GM23338 (cell line): ENCODE results near the gene MPRIP.

Experiments
- CREB1 ChIP-seq: fragments of 250-450 bp; sonication (Bioruptor Pico); IDR thresholded peaks from 2 replicates; pipeline ENCODE4 v1.5.0; 2020; ENCODE audit warnings: low read depth, mild to moderate bottlenecking, moderate library complexity
- CTCF ChIP-seq, 2 experiments: fragments of 200-600 bp in 1 of 2; sonication (generic) in 1 of 2; conservative IDR thresholded peaks; 2 replicates each; pipeline versions ENCODE4 v1.5.1 to v1.6.1; 2016 to 2017; ENCODE audit warnings: antibody characterized with exemption in 2 of 2, low read depth in 2 of 2, mild to moderate bottlenecking in 2 of 2, moderate library complexity in 1 of 2
- EZH2 ChIP-seq: fragments of 200-600 bp; sonication (generic); IDR thresholded peaks from one replicate; pipeline ENCODE4 v1.8.0; 2017; ENCODE audit warnings: antibody characterized with exemption, mild to moderate bottlenecking, low read depth; ENCODE audit not compliant: unreplicated experiment
- EZH2phosphoT487 ChIP-seq: fragments of 200-600 bp; sonication (generic); IDR thresholded peaks from one replicate; pipeline ENCODE4 v1.8.1; 2018; ENCODE audit warnings: antibody characterized with exemption; ENCODE audit not compliant: unreplicated experiment
- JUNB ChIP-seq: IDR thresholded peaks from one replicate; pipeline ENCODE4 v1.6.1; 2016; ENCODE audit warnings: antibody characterized with exemption; ENCODE audit not compliant: unreplicated experiment
- POLR2AphosphoS5 ChIP-seq: IDR thresholded peaks from 2 replicates; pipeline ENCODE4 v1.6.1; 2016; ENCODE audit warnings: antibody characterized with exemption, low read depth
- ZNF462 ChIP-seq: fragments of 250-450 bp; sonication (Bioruptor Pico); IDR thresholded peaks from 2 replicates; pipeline ENCODE4 v1.5.0; 2020; ENCODE audit warnings: mild to moderate bottlenecking, moderate library complexity
- TF ChIP-seq, protein P1 (sequence below): IDR thresholded peaks from one replicate; pipeline ENCODE4 v1.6.1; 2018; ENCODE audit warnings: antibody characterized with exemption; ENCODE audit not compliant: unreplicated experiment

- TF ChIP-seq CTCF (conservative IDR thresholded peaks at IDR 0.05; ENCODE audit: low read depth in 2 of 2) = no peak
- TF ChIP-seq, protein P1, sequence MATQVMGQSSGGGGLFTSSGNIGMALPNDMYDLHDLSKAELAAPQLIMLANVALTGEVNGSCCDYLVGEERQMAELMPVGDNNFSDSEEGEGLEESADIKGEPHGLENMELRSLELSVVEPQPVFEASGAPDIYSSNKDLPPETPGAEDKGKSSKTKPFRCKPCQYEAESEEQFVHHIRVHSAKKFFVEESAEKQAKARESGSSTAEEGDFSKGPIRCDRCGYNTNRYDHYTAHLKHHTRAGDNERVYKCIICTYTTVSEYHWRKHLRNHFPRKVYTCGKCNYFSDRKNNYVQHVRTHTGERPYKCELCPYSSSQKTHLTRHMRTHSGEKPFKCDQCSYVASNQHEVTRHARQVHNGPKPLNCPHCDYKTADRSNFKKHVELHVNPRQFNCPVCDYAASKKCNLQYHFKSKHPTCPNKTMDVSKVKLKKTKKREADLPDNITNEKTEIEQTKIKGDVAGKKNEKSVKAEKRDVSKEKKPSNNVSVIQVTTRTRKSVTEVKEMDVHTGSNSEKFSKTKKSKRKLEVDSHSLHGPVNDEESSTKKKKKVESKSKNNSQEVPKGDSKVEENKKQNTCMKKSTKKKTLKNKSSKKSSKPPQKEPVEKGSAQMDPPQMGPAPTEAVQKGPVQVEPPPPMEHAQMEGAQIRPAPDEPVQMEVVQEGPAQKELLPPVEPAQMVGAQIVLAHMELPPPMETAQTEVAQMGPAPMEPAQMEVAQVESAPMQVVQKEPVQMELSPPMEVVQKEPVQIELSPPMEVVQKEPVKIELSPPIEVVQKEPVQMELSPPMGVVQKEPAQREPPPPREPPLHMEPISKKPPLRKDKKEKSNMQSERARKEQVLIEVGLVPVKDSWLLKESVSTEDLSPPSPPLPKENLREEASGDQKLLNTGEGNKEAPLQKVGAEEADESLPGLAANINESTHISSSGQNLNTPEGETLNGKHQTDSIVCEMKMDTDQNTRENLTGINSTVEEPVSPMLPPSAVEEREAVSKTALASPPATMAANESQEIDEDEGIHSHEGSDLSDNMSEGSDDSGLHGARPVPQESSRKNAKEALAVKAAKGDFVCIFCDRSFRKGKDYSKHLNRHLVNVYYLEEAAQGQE = no peak
- TF ChIP-seq EZH2 = no peak
- TF ChIP-seq POLR2AphosphoS5 = no peak
- no peak for TF ChIP-seq CREB1 (CRISPR knock-in tag)
- TF ChIP-seq EZH2phosphoT487 = no peak
- no peak for TF ChIP-seq ZNF462 (CRISPR knock-in tag)
- TF ChIP-seq JUNB = no peak
These were observed 78.9 kb downstream of the MPRIP start for GRCh38 chr17:17121162-17121561.
